Sigmoid colon (tissue), 4 donors: ENCODE measurements around the gene ADCY7.

Experiments
- EP300 ChIP-seq, 4 donors: sonication (generic); formaldehyde crosslinking; IDR thresholded peaks; one replicate each; pipeline ENCODE4 v1.6.1; 2017; ENCODE audit warnings: antibody characterized with exemption in 4 of 4
- POLR2A ChIP-seq, 2 donors: fragments of 450-650 bp; IDR thresholded peaks; one replicate each; pipeline ENCODE4 v1.6.1; 2016; ENCODE audit warnings: antibody characterized with exemption in 2 of 2, mild to moderate bottlenecking in 2 of 2, moderate library complexity in 2 of 2
- POLR2AphosphoS5 ChIP-seq, 4 donors: sonication (generic); formaldehyde crosslinking; IDR thresholded peaks; one replicate each; pipeline ENCODE4 v1.6.1; 2017; ENCODE audit warnings: antibody characterized with exemption in 4 of 4
- TF ChIP-seq, protein P1 (sequence below), 4 experiments: fragments of 450-650 bp in 3 of 4; fragments of 200-600 bp in 1 of 4; IDR thresholded peaks; one replicate each; pipeline ENCODE4 v1.5.1; 2016 to 2019; ENCODE audit warnings: antibody characterized with exemption in 4 of 4, mild to moderate bottlenecking in 3 of 4, moderate library complexity in 2 of 4

DNA sequence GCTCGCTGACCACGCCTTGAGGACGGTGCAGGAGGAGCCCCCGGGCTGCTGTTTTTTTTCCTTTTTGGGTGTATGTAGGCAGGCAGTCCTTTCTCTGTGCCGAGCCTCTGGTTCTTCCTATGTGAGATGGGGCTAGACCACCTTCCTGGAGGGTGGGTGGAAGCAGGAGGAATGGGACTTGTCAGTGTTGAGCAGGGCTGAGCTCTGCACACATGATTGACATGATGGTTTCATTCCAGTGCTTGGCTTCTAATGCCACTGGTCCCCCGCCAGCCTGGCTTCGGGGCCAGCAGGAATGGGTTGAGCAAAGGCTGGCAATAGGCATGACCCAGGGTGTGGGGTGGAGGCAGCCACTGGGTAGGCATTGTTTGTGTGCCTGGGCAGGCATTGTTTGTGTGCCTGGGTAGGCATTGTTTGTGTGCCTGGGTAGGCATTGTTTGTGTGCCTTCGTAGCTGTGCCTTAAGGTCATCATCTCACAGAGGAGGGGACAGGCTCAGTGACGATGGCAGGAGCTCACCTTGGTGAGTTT, 14.2 kb upstream of the ADCY7 start:
- no peak for TF ChIP-seq POLR2A (IDR thresholded peaks at IDR 0.05)
- TF ChIP-seq, protein P1, sequence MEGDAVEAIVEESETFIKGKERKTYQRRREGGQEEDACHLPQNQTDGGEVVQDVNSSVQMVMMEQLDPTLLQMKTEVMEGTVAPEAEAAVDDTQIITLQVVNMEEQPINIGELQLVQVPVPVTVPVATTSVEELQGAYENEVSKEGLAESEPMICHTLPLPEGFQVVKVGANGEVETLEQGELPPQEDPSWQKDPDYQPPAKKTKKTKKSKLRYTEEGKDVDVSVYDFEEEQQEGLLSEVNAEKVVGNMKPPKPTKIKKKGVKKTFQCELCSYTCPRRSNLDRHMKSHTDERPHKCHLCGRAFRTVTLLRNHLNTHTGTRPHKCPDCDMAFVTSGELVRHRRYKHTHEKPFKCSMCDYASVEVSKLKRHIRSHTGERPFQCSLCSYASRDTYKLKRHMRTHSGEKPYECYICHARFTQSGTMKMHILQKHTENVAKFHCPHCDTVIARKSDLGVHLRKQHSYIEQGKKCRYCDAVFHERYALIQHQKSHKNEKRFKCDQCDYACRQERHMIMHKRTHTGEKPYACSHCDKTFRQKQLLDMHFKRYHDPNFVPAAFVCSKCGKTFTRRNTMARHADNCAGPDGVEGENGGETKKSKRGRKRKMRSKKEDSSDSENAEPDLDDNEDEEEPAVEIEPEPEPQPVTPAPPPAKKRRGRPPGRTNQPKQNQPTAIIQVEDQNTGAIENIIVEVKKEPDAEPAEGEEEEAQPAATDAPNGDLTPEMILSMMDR (IDR thresholded peaks at IDR 0.05): no peak
- no peak for TF ChIP-seq EP300 (IDR thresholded peaks at IDR 0.05)
- TF ChIP-seq POLR2AphosphoS5 (IDR thresholded peaks at IDR 0.05): no peak
